EL (cell line): Measurements from ENCODE around the gene GRIN3A.
A peak's percentile ranks its signal among the peaks of the same experiment; 100 is the strongest.

Experiments used
- DNase-seq: peaks from one replicate; pipeline ENCODE4 v3.0.0-alpha.2; 2016

The GRIN3A gene

DNA sequence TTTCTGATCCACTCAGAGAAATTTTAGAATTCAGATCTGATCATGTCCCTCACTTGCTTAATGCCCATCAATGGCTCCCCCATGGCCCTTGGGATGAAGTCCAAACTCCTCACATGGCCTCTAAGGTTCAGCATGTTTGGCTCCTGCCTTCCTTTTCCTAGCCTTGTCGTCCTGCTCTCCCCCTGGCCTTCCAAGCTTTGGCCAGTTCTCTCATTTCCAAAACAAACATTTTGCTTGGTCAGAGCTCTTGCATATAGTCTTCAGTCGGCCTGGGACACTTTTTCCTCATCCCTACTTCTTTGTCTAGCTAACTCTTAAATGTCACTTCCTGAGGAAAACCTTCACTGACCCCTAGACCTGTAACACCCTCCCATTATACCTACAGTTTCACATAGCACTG, 106.6 kb downstream of the GRIN3A start:
- no peak for DNase-seq

DNA sequence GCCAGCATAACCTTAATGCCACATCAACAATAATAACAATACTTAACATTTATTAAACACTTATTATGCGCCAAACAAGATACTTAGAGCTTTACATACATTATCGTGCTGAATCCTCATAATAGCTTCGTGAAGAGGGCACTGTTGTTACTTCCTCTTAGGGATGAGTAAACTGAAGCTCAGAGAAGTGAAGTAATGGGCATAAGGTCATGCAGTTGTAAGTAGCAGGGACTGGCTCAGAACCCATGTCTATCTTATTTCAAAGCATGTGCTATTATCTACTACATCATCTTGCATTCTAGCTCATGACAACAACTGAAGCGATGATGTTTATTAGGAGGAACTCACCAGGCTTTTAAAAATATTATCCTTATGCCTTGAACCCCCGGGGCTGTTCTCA, 108.8 kb downstream of the GRIN3A start:
- no peak for DNase-seq

DNA sequence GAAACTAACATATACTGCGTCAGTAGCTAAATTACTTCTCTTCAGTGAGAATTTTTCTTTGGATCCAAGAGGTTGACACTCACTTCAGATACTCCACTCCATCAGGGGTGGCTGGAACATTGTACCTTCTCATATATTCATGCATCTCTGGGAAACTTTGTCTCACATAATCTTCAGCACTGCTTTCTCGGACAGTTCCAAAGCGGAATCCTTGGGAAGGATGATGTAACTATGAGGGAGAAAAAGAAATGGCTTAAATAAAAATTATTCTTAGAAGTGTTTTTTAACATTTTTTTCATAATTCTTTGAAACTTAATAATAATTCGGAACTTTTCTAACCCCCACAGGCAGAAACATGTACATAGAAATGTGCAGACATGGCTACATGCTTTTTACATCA, 110.3 kb downstream of the GRIN3A start:
- DNase-seq, result no peak

DNA sequence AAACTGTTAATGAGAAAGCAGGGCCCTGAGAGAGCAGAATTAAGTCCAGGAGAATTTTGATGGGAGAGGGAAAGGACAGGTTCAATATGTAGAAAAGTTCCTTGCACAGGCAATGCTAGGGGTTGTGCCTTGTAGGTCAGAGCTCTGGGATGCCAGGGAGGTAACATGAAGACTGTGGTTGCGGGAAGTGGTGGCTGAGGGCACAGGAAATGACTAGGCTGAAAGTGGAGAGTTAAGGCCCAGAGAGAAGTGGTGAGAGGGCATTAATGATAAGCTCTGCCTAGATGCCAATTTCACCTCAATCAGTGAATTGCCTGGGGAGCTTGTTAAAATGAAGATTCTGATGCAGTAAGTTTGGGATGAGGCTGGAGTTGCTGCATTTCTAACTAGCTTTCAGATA, 112.2 kb downstream of the GRIN3A start:
- no peak for DNase-seq

DNA sequence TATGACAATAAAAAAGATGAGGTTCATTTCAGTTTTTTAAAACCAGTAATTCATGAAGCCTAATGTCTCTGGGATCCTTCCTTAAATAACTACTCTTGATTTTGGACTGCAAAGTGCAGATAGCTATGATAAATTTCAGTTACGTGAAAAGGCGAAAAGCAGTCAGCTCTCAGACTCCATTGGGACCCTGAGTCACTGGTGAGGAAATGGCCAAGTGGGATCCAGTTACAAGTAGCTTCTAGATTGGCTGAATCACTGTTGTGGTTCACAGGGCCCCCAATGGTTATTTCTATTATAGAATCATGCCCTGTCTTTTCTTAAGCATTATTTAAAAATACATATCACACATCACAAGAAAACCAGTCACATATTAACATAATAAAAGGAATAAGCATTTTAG, 112.6 kb downstream of the GRIN3A start:
- peak; percentile 6 for DNase-seq

DNA sequence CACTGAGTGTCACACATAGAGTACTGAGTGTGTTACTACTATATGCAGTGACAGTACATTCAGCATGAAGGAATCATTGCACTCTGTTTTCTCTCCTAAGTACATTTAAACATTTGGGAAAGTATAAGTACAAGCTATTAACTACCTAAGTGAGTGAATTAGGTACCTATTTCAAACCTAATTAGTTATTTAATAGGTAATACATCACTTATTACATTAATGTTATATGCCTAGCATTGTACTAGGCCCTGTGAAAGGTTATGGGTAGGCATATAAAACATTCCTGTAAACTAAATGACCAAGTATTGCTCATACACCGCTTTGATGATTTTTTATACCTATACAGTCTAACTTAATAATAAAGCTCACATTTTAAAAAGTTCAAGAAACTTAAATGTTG, 118.0 kb downstream of the GRIN3A start:
- no peak for DNase-seq

DNA sequence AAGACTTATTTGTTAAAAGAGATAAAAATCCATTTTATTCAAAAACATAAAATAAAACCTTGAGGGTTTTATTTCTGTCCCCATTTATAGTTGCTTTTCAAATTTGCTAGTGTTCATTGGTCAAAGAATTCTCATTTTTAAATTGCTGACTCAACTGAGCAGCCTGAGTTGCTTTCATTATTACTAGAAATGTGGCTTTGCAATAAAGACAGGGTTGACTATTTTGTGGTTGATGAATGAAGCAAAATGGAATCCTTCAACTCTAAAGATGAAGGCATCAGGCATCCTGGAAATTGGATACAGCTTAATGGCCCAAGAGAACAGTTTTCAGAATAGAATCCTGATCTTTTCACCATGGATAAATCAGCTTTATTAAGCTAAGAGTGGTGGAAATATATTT, 119.7 kb downstream of the GRIN3A start:
- no peak for DNase-seq

DNA sequence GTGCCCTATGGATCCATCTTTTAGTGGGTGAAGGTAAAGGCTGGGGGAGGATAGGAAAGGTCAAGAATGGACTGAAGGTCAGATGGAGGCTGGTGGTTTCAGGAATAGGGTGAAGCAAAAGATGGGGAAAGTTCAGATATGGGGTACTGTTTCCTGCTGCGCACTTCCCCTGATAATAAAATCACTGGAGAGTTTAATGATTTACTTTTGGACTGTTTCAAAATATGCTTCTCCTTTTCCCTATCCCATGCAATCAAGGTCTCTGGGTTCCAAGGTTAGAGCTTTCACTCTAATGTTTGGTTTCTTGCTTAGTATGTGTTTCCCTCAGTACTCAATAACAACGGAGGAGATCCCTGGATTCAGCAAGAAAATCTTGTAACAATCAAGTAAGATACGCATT, 132.9 kb downstream of the GRIN3A start:
- no peak for DNase-seq

DNA sequence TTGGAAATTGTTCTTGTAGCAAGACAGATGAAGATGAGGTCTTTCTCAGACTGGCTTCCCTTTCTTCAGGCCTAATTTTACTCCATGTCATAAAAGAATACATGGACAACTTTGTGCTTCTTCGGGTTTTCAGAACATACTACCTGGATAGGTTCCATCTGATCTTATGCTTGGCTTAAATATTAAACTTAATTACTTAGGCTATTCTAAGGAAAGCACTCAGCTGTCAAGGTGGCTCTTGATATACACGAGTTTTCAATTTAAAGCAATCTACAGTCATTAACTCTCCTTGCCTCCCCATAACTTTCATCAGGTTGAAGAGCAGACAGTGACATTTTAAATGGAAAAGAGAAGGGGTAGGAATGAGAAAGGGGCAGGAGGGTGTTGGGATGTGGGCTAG, 134.2 kb downstream of the GRIN3A start:
- DNase-seq, result no peak

DNA sequence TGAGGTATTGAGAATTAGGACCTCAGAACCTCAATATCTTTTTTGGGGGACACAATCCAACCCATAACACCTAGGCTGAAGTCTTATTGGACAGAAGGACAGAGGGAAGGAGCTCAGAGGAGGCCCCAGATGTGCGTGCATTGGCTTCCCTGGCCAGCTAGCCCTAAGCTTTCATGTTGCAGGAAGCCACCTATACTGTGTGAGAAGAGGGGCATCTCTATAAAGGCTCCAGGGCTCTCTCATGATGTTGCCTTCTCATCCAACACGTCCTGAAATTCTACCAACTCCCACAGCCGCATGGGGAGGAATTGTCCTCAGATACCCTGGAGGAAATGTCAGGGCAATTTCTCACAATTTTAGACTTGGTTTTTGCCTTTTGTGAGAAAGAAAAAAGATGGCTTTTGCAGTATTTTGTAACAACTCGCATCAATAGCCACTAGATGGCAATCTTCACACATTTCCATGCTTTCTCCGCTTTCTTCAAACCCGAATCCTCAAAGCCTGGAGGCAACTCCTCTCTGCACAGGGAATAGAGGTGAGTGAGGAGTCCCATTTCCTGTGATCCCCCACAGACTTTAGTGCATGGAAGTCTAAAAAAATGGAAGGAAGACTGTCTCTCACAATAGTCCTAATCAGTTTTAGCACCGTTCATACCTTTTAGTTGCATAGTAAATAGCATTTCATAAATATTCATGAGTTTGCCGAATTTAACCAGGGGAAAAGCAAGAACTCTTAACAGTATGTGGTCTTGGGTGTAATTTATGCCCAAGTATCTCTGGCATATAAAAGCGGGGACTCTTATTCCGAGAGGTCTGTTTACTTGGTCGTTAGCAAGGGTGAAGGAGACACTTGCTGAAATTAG, 136.3 kb downstream of the GRIN3A start:
- peak; percentile 47 for DNase-seq

DNA sequence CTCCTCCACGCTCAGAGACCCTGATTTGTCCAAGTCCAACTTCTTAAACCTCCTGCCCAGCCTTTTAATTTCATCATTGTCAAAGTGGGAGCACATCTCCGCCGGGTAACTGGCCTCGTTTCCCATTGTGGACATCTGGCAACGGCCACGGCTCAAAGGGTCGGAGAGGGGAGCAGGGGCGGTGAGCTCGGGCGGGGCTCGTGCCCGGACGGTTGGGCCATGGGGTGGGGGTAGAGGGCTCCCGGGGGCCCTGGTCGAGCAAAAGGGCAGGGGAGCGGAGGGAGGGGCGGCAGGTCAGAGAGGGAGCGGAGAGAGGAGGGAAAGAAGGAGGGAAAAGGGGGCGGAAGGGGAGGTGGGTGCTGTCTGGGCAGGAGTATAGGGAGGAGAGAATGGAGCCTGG, 143.7 kb downstream of the GRIN3A start, which contains the start of gene PPP3R2:
PPP3R2 (minus strand) TSS at position 174 of the 400 bp plus-strand sequence; CDS start at position 126, 48 bp downstream.
- DNase-seq, result no peak

DNA sequence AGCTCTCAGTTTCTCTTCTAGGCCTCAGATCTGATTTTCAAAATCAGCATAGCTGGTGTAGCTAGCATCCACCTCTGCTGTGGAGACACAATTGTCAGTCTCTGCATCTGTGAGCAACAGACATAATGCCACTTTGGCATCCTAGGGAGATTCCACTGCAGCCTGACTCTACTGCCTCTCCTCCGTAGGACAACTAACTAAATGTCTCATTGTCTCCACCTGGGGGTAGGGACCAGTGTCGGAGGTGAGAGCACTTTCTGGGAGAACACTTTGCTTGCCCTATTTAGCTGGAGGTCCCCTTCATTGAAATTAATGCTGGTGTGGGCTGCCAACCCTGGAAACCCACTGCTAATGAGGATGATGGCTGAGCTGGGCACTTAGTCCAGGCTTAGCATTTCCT, 145.1 kb downstream of the GRIN3A start:
- DNase-seq, result no peak

DNA sequence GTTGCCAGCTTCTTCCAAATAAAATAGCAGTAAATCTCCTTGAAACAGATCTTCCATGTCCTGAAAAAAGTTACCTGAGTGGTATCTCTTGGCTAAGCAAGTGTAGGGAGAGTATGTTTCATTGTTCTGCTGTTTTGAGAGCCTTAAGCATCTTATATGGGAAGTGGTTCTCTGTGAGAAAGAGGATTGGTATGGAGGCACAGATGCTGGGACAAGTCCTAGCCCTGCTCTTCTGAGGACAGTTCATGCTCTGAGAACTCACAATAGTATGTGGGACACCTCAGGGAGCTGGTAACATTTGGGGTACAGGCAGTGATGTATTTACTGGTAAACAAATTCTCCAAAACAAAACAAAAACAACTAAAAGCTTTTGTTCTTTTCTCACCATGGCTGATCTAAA, 145.7 kb downstream of the GRIN3A start:
- DNase-seq, result peak; percentile 9

DNA sequence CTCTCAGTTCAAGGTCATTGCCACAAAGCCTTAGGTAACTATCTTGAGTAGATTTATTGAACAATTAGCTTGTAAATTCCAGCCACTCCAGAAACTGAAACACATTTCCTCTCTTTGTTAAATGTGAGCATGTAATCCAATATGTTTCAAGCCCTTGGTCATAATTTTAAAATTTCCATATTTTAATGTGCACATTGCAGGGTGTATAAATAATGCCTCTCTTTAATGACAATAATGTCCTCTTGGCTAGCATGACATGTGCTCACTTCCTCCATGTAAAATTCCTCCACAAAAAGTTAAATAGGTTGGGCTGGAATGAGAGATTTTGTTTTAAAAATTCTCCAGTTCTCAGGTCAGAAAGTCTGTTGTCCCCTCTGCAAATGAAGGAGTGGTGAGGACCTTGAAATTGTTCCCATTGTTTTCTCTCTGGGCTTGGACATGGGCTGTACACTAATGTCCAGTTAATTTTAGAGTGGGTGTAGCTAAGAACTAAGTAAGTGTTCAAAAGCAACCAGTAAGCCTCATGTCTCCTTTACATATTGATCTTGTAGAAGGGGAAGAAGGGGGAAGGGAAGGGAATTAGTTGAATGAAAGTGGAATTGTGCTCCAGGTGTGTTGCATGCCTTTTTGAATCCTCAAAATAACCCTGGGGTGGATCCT, 146.5 kb downstream of the GRIN3A start:
- DNase-seq, result no peak

DNA sequence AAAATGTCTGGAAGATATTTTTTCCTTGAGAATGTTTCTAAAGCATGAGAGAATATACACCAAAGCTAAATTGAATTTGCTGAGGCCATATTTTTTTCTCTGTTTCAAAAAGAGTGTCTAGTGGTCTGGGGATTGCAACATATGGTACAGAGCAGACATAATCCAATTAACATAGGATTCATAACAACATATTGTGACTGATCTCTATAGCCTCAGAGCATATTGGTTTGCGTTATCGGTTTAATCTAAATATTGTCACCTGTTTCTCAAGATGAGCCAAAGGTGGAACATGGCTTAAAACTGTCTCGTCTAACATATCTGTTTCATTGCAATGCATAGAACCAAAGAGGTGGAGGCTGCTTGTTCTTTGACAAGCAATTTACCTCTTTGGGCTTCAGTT, 147.5 kb downstream of the GRIN3A start:
- DNase-seq, result no peak

DNA sequence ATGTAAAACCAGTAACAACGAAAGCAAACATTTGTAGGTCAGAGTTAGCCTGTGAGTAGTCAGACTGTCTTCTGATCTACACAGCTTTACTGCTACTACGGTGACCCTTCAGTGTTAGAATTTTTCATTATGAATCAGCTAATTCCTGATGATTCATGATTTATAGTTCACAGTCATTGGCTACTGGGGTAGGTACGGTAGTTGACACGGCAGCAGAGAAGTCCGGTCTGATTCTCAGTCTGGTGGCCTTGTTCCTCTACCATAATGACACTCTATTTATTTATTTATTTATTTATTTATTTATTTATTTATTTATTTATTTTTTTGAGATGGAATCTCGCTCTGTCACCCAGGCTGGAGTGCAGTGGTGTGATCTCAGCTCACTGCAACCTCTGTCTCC, 148.4 kb downstream of the GRIN3A start:
- DNase-seq, result peak; percentile 85

DNA sequence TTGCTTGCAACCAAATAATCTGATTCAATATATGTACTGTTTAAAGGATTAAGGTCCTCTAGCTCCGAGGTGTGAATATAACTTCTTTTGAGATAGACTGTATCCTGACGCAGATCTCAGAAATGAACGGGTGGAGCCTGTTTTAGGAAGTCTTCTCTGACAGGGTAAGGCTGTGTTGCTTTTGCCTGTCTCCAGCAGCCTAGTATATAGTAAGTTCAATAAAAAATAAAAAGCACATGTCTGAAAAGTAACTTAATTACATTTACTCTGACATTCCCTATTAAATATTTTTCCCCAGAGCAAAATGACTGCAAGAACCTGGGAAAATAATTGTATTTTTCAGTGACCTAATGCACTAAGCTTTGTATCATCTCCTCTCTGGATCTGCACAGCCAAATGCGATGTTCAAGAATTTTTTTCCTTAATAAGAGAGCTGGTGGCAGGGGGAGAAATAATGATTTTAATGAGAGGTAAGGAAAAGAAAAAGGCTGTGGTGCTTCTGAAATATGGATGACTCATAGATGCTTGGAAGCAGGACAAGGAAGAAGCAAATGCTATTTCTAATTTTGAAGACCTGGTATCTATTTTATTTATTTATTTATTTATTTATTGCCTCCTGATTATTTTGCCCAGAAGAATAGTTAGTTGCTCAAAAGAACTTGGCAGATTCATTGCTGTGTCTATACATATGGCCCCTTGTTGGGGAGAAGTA, 151.0 kb downstream of the GRIN3A start:
- peak; percentile 21 for DNase-seq

DNA sequence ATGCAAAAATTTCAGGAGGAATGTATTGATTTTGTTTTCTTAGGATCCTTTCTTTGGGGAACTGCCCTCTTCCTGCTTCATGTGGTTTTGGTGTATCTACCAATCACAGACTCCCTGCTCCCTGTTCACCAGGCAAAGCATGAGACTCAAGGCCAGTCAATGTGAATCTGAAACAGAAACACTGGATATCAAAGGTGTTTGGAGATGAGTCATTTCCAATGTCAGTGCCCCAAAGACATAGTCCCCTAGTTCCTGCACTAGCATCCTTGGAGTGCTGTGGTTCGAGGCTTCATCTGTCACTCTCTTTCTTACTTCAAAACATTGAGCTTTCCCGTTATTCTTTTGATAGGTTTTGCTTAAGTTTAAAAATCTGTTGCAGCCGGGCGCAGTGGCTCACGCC, 151.8 kb downstream of the GRIN3A start:
- peak; percentile 21 for DNase-seq

DNA sequence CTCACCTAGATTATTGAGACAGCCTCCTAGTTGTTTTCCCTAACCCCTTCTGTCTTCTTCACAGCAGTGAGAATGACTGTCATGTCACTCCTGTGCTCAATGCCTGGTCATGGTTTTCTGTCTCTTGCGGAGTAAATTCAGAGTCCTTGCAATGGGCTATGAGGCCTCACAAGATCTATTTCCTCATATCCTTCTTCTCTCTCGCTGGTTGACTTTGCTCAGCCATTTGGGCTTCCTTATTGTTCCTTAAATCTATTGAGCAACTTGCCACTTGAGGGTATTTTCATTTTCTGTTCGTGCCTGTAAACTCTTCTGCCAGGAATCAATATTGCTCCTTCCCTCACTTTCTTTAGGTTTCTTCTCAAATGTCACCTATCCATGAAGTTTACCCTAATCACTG, 152.7 kb downstream of the GRIN3A start:
- DNase-seq, result no peak

DNA sequence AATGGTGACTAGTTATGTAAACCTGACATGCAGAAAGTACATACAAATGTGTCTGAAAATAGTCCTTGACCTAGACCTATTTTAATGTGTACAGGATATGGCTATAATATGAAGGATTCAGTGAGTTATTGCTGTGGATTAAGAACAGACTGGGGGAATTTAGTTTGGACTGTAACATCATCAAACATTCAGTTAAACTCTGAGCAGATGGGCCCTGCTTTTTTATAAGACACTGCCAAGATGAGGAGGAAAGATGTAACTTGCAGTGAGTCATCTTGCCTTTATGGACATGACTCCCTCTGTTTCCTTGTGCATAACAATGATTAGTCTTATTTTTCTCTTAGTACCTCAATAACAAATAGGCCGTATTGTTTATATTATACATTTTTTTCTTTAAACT, 155.9 kb downstream of the GRIN3A start:
- DNase-seq, result peak; percentile 76

DNA sequence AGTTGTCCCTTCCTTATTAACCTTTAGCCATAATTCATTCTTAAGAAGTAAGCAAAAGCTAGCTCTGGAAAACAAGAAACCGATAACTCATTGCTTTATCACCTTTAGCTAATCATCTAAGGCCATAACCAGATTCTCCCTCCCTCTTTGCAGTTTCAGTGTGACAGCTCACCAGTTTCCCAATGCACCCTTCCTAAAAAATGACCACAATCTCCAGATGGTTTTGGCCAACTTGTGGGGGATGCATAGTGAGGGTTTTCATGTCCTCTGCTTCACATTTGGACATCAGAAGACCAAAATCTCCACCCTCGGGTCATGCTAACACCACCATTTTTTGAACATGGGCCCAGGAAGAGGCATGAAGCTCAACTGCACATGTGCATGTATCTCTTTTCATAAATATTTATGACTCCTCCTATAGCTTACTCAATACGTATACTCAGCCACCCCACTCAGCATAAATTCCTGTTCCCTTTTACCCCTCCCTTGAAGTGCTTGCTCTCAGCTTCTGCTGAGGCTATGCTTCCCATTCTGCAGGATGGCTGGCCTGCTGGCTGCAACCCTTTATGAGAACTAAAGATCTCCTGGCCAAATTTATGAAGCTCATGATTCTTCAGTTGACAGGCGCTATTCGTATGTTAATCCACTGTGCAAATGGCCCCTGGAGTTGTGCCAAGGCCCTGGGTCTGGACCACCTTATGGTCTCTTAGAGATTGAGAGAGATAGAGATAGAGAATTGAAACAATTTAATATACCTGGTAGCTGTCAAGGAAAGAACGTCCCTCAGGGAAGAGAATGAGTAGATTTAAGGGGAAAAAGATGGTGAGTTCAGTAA, 158.5 kb downstream of the GRIN3A start:
- DNase-seq, result no peak

DNA sequence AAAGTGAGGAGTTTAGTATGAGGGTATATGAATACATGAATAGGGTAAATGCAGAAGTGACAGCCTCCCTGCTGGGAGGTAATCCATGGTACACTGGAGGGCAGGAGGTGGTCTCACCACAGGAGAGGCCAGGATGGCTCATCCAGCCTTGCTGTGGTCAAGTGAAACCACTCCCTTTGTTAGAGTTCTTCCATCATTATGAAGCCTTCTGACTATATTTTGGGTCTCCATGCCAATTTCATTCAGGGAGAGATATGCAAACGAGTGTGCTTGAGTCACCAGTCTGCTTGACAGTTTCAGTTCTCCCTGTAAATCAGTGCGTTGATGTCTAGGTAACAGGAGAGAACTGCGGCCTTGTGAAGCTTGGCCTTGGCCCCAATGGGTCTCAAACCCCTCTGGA, 160.1 kb downstream of the GRIN3A start:
- DNase-seq, result no peak
